Kidney glomerular epithelial cell (primary cell): ENCODE data around the gene TTC27.
A peak's percentile ranks its signal among the peaks of the same experiment; 100 is the strongest.

ENCODE experiments used
- DNase-seq: peaks from one replicate; lab custom pipeline; 2025; lab: John Stamatoyannopoulos, UW

The TTC27 gene

DNA sequence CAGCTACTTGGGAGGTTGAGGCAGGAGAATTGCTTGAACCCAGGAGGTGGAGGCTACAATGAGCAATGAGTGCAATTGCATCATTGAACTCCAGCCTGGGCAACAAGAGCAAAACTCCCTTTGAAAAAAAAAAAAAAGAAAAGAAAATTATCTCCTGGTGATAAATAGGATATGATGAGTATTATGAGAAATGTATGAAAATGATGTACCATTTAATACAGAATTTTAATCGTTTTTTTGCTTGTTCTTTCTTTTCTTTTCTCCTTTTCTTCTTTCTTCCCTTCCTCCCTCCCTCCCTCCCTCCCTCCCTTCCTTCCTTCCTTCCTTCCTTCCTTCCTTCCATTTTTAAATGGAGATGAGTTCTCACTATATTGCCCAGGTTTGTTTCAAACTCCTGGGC, 40.4 kb downstream of the TTC27 start:
- no peak for DNase-seq

DNA sequence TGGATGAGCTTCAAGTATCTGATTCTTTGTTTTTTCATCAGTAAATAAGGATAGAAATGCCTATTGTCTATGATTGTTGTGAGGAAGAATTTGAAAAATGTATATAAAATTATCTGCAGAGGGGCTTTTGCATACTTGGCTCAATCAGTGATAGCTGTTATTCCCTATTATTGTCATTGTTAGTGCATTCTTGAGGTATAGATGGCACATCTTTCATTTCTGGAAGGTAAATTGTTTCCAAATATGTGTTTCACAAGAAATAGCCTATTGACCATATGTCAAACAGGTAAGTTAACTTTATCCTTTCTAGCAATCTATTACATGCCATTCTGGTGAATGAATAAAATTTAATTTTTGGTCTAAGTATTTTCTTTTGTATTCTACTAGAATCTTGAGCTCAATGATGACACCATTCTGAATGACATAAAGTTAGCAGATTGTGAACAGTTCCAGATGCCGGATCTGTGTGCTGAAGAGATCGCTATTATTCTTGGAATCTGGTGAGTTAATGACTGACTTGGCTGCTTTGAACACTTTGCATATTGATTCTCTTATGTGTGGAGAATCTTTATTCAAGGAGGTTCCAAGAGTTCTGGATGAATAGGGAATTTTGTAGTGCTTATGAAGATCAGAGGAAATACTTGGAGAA, 44.2 kb downstream of the TTC27 start:
- no peak for DNase-seq

GRCh38 chr2:32678825-32679224, 51.0 kb downstream of the TTC27 start:
- DNase-seq, result no peak

DNA sequence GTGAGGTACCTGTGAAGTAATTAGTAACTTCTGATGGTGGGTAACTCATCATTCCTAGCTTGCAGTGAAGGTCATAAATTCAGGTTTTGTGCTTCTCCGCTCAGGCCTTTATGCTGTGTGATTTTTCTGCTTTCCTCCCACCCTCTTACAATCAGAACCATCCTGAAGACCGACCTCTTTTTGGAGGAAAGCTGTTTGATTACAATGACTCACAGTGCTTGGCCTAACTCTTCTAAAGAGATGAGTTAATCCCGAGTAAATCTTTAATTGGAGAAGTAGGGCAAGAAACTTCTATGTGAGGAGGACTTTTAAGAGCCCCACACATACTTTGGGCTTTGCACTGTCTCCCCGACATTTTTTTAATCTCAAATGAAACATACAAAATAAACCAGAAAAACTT, 53.1 kb downstream of the TTC27 start:
- peak; percentile 43 for DNase-seq

DNA sequence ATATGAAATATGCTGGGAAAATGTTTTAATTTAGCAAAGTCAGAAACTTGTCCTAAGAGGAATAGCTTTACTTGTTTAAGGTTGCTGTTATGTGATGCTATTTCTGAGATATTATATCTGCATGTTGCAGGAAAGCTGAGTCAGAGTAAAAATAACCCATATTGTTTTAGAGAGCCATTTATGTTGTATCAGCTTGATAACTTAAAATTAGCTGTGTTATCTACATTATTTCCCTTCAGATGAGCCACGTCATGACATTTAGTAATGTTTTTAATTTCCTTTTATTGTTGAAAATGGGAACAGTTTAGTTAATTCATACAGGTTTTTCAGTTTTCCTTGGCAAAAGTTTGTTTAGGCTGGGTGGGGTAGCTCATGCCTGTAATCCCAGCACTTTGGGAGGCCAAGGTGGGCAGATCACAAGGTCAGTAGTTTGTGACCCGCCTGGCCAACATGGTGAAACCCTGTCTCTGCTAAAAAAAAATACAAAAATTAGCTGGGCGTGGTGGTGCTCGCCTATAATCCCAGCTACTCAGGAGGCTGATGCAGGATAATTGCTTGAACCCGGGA, 55.8 kb downstream of the TTC27 start:
- no peak for DNase-seq

GRCh38 chr2:32688541-32688940, 60.7 kb downstream of the TTC27 start:
- DNase-seq, result peak; percentile 20

GRCh38 chr2:32691678-32692077, 63.8 kb downstream of the TTC27 start:
- DNase-seq, result no peak

DNA sequence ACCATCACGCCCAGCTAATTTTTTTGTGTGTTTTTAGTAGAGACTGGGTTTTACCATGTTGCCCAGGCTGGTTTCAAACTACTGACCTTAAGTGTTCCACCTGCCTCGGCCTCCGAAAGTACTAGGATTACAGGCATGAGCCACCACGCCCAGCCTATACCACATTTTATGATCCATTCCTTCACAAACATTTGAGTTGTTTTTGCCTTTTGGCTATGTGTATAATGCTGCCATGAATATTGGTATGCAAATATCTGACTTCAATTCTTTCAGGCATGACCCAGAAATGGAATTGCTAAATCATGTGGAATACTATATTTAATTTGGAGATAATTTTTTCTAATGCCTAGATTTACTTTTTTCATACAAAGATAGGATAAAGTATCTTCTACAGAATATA, 68.6 kb downstream of the TTC27 start:
- no peak for DNase-seq

- DNase-seq, result no peak
Measured at GRCh38 chr2:32697156-32697555, 69.3 kb downstream of the TTC27 start.

DNA sequence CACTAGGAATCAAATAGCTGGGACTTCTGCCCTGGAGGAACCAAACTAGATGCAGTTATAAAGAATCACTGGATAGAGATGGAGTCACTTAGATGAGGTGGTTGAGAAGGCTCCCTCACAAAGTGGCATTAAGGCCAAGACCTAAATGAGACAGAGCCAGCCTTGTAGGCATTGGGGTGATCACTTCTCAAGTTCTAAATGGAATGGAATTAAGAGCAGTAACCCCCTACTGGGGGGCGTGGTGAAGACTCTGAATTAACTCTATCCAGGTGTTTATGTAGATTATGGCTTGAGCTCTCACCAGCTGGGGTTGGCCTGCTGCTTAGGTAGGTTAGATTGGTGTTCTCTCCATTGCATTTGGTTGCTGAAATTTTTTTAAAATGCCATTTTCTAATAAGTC, 71.3 kb downstream of the TTC27 start:
- no peak for DNase-seq

GRCh38 chr2:32701806-32702205, 74.0 kb downstream of the TTC27 start:
- DNase-seq, result no peak

GRCh38 chr2:32702303-32703064, 74.6 kb downstream of the TTC27 start:
- DNase-seq, result no peak

GRCh38 chr2:32706815-32707579, 79.1 kb downstream of the TTC27 start:
- DNase-seq, result no peak

DNA sequence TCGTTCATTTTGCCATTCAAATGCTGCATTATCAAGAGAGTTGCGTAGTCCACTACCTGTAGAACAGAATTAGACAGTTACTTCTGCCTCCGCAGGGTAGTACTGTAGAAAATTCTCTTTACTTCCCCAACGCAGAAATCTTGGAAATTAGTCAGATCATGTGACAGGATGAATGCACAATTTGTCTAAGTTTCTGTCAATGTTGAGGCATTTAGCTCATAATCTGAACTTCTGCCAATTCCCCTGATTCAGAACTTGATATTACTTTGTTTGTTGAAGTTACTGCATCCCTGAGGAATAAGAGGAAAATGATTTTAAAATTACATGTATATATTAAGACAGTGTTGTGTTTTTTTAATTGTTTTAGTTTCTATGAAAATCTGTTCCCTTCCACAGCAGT, 83.4 kb downstream of the TTC27 start:
- DNase-seq, result peak; percentile 22

DNA sequence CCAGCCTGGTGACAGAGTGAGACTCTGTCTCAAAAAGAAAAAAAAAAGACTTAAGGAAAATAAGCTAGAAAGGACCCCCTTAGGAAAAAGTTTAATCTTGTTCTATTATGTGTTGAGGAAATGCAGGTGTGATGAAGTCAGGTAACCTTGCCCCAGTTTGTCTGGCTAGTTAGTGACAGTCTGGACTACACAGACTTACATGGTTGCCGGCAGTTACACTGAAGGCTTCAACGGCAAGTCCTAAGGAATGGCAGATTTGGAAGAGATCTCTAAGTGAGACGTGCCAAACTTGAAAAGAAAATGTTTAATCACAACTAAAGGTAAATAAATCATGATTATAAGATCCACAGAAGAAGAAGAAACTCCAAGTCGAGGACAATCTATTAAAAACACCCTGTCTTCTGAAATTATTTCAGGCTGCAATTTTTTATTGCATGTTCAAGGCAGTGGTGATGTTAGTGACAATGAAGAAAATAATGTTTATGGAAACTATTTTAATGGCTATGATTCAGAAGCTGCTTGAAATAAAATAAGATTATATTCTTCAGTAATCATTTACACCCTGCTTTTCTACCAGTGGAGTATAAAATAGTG, 84.2 kb downstream of the TTC27 start:
- no peak for DNase-seq

DNA sequence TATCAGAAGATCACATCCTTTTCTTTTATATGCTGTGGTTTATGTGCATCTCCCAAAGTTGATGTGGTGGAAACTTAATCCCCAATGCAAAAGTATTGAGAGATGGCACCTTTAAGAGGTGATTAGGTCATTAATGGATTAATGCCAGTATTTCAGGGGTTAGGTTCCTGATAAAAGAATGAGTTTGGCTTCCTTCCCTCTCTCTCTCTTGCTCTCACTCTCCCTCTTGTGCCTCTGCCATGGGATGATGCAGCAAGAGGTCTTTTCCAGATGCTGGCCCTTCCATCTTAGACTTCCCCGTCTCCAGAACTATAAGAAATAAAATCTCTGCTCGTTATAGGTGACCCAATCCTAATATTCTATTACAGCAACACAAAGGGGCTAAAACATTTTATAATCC, 85.0 kb downstream of the TTC27 start:
- DNase-seq, result no peak

- no peak for DNase-seq
Measured at GRCh38 chr2:32714521-32714920, 86.7 kb downstream of the TTC27 start.

DNA sequence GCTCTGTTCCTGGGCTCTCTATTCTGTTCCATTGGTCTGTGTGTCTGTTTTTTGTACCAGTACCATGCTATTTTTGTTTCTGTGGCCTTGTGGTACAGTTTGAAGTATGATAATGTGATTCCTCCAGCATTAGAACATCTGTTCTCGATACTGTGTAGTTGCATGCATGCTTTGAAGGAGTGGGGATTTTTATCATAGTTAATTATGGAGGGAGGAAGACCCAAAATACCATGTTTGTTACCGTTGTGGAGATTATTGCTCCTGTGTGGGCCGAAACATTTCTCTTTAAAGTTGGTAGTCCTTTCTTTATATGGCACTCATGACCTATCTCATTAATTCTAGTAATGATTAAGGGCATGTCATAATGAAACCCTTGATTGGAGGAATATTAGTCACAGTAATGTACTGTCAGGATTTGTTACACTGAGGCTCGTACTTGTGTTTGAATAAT, 87.6 kb downstream of the TTC27 start:
- DNase-seq, result no peak

DNA sequence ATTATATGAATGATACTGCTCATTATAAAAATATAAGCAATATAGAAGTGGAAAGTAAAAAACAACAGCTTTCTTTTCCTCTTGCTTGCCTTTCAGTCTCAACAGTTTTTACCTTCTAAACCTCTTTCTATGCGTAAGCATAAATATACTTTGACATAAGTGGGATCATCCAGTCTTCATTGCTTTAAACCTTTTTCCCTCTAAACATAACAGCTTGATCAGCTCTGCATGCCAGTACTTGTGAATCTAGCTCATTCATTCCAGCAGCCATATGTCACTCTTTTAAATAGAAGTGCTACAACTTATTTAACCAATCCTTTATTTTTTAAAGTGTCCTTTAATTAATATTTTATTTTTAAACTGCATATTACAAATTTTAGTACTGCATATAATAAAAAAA, 88.1 kb downstream of the TTC27 start:
- DNase-seq, result no peak

GRCh38 chr2:32716598-32716997, 88.7 kb downstream of the TTC27 start:
- no peak for DNase-seq

- no peak for DNase-seq
Measured at GRCh38 chr2:32718752-32719151, 90.9 kb downstream of the TTC27 start.

GRCh38 chr2:32719430-32719829, 91.6 kb downstream of the TTC27 start:
- DNase-seq, result no peak
